ENCODE data around the gene MFSD6L.

Gene MFSD6L

DNA sequence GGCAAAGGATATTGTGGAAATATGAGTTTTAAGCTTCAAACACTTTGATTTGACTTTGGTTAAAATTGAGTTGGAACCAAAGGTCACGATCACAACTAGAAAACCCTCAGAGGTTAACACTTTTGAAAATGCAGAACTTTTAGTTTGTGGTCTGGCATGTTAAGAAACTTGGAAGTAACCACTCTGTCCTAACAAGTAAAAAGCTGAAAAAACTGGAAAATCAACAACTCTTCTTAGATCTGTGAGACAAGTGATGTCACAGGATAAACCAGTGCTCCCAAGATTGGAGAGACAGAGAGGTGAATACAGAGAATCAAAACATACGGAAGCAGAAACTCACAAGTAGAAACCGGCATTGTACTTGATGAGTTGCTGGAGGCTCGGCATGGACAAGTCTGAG is 17.4 kb downstream of the MFSD6L start:
- no peak for DNase-seq (ENCODE audit: low read depth)
- TF ChIP-seq, protein P1, sequence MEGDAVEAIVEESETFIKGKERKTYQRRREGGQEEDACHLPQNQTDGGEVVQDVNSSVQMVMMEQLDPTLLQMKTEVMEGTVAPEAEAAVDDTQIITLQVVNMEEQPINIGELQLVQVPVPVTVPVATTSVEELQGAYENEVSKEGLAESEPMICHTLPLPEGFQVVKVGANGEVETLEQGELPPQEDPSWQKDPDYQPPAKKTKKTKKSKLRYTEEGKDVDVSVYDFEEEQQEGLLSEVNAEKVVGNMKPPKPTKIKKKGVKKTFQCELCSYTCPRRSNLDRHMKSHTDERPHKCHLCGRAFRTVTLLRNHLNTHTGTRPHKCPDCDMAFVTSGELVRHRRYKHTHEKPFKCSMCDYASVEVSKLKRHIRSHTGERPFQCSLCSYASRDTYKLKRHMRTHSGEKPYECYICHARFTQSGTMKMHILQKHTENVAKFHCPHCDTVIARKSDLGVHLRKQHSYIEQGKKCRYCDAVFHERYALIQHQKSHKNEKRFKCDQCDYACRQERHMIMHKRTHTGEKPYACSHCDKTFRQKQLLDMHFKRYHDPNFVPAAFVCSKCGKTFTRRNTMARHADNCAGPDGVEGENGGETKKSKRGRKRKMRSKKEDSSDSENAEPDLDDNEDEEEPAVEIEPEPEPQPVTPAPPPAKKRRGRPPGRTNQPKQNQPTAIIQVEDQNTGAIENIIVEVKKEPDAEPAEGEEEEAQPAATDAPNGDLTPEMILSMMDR (IDR thresholded peaks at IDR 0.05; ENCODE audit: insufficient read depth, low read depth, low read length, missing control alignments) = no peak
- no peak overlapping the region for H3K4me3 ChIP-seq (ENCODE audit: low read depth, low read length)

DNA sequence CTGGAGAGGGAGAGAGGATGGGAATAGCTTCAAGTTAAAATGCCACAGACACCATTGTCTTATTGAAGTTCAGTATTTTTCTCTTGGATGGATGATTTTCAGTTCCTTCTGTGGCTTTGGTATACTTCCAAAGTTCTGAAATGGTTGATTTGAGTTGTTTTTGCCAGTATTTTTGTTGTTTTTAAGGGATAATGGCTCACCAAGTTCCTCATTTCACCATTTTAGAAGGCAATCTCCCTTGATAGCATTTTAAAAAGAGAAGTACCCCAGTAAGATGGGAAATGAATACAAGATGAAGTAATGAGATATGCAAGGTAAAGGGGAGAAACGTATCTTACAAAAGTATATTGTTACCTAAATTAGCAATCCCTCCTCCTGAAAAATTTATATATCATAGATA is 22.3 kb downstream of the MFSD6L start:
- no peak for DNase-seq (ENCODE audit: low read depth)
- H3K4me3 ChIP-seq (ENCODE audit: low read depth, low read length) = no peak overlapping the region
- TF ChIP-seq, protein P1 (IDR thresholded peaks at IDR 0.05; ENCODE audit: insufficient read depth, low read depth, low read length, missing control alignments) = no peak

DNA sequence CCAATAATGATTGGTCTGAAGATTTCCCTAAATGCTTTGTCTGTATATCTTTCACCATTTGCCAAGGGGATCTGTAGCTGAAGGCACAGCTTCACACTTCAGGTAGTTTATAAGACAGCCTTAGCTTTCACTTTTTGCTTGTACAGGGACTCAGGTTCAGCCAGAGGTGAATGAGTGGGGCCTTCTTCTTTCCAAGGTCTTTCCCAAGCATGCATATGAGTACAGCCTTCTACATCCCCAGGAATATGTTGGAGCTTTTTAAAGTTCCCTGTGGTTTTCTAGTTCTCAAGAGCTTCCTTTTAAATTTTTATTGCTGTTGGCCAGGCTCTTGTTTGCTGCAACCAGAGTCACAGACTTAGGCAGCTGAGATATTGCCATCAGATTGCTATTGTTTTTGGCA is 22.9 kb downstream of the MFSD6L start:
- no peak for DNase-seq (ENCODE audit: low read depth)
- TF ChIP-seq, protein P1 (IDR thresholded peaks at IDR 0.05; ENCODE audit: insufficient read depth, low read depth, low read length, missing control alignments) = no peak
- H3K4me3 ChIP-seq (ENCODE audit: low read depth, low read length) = no peak overlapping the region

DNA sequence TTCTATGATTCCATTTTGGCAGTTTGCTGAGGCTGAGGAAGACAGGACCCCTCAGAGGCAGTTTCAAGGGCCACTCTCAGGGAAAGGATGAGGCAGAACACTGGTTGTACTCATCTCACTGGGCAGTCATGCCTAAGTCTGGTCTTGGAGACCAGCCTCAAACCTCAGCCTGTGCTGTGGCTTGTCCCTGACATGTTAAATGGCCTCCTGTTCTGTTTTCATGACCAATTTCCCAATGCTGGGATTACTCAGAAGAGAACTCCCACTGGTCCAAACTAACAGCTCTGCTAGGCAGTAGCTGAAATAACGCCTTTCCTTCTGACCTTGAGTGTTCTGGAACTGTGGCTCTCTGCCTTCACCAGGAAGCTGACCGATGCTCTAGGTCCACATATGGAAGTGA is 32.4 kb downstream of the MFSD6L start:
- no peak overlapping the region for H3K4me3 ChIP-seq (ENCODE audit: low read depth, low read length)

DNA sequence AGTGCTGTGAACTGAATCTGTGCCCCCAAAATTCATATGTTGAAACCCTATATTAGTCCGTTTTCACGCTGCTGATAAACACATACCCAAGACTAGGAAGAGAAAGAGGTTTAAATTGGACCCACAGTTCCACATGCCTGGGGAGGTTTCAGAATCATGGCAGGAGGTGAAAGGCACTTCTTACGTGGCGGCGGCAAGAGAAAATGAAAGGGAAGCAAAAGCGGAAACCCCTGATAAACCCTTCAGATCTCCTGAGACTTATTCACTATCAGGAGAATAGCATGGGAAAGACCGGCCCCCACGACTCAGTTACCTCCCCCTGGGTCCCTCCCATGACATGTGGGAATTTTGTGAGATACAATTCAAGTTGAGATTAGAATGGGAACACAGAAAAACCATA is 37.2 kb downstream of the MFSD6L start:
- TF ChIP-seq, protein P1 (IDR thresholded peaks at IDR 0.05; ENCODE audit: insufficient read depth, low read depth, low read length, missing control alignments) = no peak
- peak; percentile 31 for DNase-seq (ENCODE audit: low read depth)
- H3K4me3 ChIP-seq (ENCODE audit: low read depth, low read length) = no peak overlapping the region

More for the DNA sequence above, 32.4 kb downstream of the MFSD6L start:
- TF ChIP-seq, protein P1 (IDR thresholded peaks at IDR 0.05; ENCODE audit: insufficient read depth, low read depth, low read length, missing control alignments) = no peak
- DNase-seq (ENCODE audit: low read depth) = no peak

DNA sequence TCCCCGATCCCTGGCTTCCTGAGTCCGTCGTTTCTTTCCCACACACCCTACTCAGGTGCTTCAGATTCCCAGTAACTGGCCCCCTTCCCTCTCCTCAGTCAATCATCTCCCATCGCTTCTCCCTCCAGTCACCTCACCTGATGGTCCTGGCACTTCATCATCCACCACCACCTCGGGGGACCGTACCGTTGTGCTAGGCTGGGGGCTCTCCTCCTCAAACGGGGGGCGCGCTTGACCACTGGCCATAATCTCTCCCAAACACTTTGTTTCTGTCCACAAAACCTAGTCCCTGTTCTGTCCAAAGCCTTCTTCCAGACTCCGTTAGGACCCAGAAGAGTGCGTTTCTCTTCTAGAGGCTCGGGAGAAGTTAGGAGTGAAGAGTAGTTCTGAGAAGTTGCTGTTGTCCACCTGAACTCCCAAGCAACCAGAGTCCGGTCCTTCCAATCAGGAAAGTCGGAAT is 41.0 kb downstream of the MFSD6L start, which contains the start of gene SPDYE4:
TSS of gene SPDYE4 (minus strand) at position 410 of the 460 bp plus-strand sequence. CDS start at position 246, 164 bp downstream.
- H3K4me3 ChIP-seq (ENCODE audit: low read depth, low read length) = no peak within 1 kb of the TSS
- TF ChIP-seq, protein P1 (IDR thresholded peaks at IDR 0.05; ENCODE audit: insufficient read depth, low read depth, low read length, missing control alignments) = no peak
- no peak for DNase-seq (ENCODE audit: low read depth)

DNA sequence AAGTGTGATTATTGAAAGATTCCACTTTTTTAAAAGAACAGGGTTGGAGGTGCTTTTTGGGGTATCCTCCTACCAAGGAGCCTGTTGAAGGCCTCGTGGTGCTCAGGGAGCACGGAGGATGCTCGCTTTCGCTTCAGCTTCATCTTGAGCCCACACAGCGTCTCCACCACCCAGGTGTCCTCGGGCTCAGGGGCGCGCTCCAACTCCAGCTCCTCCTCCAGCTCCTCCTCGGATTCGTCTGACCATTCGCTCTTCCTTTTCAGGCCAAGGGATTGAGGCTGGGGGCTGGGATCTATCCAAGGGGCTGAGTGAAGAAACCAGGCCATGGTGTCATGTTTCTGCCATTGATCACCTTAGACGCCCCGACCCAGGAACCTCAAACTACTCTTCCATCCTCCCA is 42.0 kb downstream of the MFSD6L start:
- TF ChIP-seq, protein P1 (IDR thresholded peaks at IDR 0.05; ENCODE audit: insufficient read depth, low read depth, low read length, missing control alignments) = no peak
- no peak for DNase-seq (ENCODE audit: low read depth)
- H3K4me3 ChIP-seq (ENCODE audit: low read depth, low read length) = no peak overlapping the region

Measured in GM12865 (cell line).